ENCODE results near the gene ATRNL1.

The ATRNL1 gene

DNA sequence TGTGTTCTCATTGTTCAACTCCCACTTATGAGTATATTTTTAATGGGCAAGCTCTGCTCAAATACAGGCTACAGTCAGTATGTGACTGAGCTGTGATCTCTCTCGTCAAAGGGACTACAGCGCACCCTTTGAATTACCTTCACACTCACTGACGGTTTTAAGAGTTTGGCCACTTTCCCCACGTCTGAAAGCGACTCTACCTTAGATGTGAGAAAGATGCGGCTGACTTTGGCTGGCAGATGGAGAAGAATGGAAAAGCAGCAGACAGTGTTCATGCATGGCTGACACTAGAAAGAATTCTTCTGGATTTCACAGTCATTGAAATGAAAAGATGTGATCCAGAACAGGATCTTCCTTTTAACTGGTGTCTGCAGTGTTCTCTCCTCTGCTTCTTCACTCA is 2.0 kb upstream of the ATRNL1 start:
- peaks cover 6% of the 10 kb centered on the region for H3K79me2 ChIP-seq (ENCODE audit: control insufficient read depth, insufficient read depth, low read length, poor library complexity)
- H3K79me1 ChIP-seq (ENCODE audit: low read length): peaks cover 6% of the 10 kb centered on the region
- no peak overlapping the region for H4K91ac ChIP-seq (ENCODE audit: low read depth, low read length)
- no peak overlapping the region for H3K18ac ChIP-seq (ENCODE audit: low read length)
- H2AFZ ChIP-seq (ENCODE audit: insufficient read depth, low read length, poor library complexity): no peak overlapping the region
- no peaks in the 10 kb centered on the region for H3K9me3 ChIP-seq (ENCODE audit: insufficient read depth, low read depth, low read length)
- no peak overlapping the region for H3K9ac ChIP-seq (ENCODE audit: low read length)
- no peak overlapping the region for H3K4me3 ChIP-seq (ENCODE audit: low read depth, low read length)
- no peak overlapping the region for H3K27ac ChIP-seq (ENCODE audit: low read depth, low read length)
- no peak overlapping the region for H2BK120ac ChIP-seq (ENCODE audit: insufficient read depth, low read length, poor library complexity)
- no peak overlapping the region for H4K12ac ChIP-seq (ENCODE audit: low read depth, low read length)
- H3K14ac ChIP-seq (ENCODE audit: low read length): no peak overlapping the region
- H3K4me1 ChIP-seq (ENCODE audit: control insufficient read depth in 1 of 2, insufficient read depth in 2 of 2, low read length in 2 of 2): peaks cover 2 to 4% of the 10 kb centered on the region in 2 experiments
- H3K4me2 ChIP-seq (ENCODE audit: low read length): no peak overlapping the region
- H3K36me3 ChIP-seq (ENCODE audit: control insufficient read depth in 1 of 2, insufficient read depth in 2 of 2, low read length in 2 of 2): no peaks in the 10 kb centered on the region
- H3K23ac ChIP-seq (ENCODE audit: low read length): no peak overlapping the region
- no CpG with 5 or more reads among the region's 6 CpGs for WGBS (ENCODE audit: extremely low coverage, insufficient coverage, insufficient read length)
- H2BK12ac ChIP-seq (ENCODE audit: low read length): no peak overlapping the region
- no peak for DNase-seq
- no peak overlapping the region for H2AK5ac ChIP-seq (ENCODE audit: low read length)
- H4K8ac ChIP-seq (ENCODE audit: low read depth, low read length): no peak overlapping the region
- peaks cover 16% of the 10 kb centered on the region for H3K27me3 ChIP-seq (ENCODE audit: insufficient read depth, low read length)
- H2BK5ac ChIP-seq (ENCODE audit: low read depth, low read length, poor library complexity): no peak overlapping the region
- no peak overlapping the region for H3K4ac ChIP-seq (ENCODE audit: low read depth, low read length)

DNA sequence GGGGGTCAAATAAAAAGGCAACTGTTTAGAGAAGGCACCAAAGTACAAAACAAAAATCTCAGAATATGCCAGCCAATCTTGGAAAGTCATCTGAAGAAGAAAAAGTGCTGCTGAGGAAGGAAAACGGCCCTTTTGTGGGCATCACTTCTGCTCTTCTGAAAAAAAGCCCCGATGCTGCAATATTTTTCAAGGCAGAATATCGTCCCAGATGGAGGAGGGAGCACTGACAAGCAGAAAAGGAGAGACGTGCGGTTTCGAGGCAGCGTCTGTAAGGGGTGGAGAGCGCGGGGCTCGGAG is 959 bp upstream of the ATRNL1 start:
- Histone ChIP-seq H2AK5ac (ENCODE audit: low read length) (no peak overlapping the region), H3K18ac (ENCODE audit: low read length) (no peak overlapping the region), H3K4me2 (ENCODE audit: low read length) (peak overlapping the region; percentile 99), H2BK12ac (ENCODE audit: low read length) (no peak overlapping the region), H3K4me1 (ENCODE audit: control insufficient read depth in 1 of 2, insufficient read depth in 2 of 2, low read length in 2 of 2) (peaks cover 2 to 4% of the 10 kb centered on the region in 2 experiments), H3K4me3 (ENCODE audit: low read depth, low read length) (peak overlapping the region; percentile 94), H3K79me2 (ENCODE audit: control insufficient read depth, insufficient read depth, low read length, poor library complexity) (peaks cover 6% of the 10 kb centered on the region), H3K27me3 (ENCODE audit: insufficient read depth, low read length) (peaks cover 16% of the 10 kb centered on the region), H3K36me3 (ENCODE audit: control insufficient read depth in 1 of 2, insufficient read depth in 2 of 2, low read length in 2 of 2) (no peaks in the 10 kb centered on the region), H4K91ac (ENCODE audit: low read depth, low read length) (no peak overlapping the region), H3K14ac (ENCODE audit: low read length) (no peak overlapping the region), H4K12ac (ENCODE audit: low read depth, low read length) (no peak overlapping the region), H4K8ac (ENCODE audit: low read depth, low read length) (peak overlapping the region; percentile 48), H3K9me3 (ENCODE audit: insufficient read depth, low read depth, low read length) (no peaks in the 10 kb centered on the region), H2BK120ac (ENCODE audit: insufficient read depth, low read length, poor library complexity) (no peak overlapping the region), H3K23ac (ENCODE audit: low read length) (no peak overlapping the region), H2BK5ac (ENCODE audit: low read depth, low read length, poor library complexity) (no peak overlapping the region), H3K4ac (ENCODE audit: low read depth, low read length) (no peak overlapping the region), H3K9ac (ENCODE audit: low read length) (no peak overlapping the region), H3K79me1 (ENCODE audit: low read length) (peaks cover 6% of the 10 kb centered on the region), H2AFZ (ENCODE audit: insufficient read depth, low read length, poor library complexity) (peak overlapping the region; percentile 99), H3K27ac (ENCODE audit: low read depth, low read length) (no peak overlapping the region)
- DNase-seq: peak in 1 of 2 donors; percentile 1
- WGBS (ENCODE audit: extremely low coverage, insufficient coverage, insufficient read length): no CpG with 5 or more reads among the region's 10 CpGs

DNA sequence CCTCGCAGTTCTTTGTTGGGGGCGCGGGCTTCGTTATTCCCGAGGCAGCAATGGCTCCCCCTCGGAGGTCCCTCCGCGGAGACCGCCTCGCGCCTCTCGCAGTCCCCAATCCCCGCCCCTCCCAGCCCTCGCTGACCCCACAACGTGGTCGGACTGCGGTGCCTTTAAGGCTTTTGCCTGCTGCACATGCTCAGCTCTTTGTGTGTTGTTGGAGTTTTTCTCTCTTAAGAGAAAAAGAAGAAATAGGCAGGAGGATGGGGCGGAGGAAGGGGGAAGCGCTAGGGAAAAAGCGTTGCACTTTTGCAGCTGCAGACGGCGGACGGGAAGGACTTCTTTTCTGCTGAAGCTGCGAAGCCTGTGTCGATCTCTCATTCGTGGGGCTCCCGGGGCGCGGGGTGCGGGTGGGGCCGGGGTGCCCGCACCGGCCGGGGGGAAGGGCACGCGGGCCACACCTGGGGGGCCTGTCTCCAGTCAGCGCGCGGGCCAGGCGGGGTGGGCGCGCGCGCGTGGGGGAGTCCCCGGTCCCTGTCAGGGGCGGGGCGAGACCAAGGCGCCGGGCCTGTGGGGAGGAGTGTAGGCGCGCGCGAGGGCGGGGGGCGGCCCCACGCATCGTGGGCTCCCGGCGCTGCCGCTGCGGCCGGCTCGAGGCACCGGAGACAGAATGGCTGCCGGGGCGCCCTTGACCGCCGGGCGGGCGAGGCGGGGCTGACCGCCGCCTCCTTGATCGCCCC is 445 bp upstream of the ATRNL1 start:
- WGBS (ENCODE audit: extremely low coverage, insufficient coverage, insufficient read length): no CpG with 5 or more reads among the region's 75 CpGs
- Histone ChIP-seq H3K4me3 (ENCODE audit: low read depth, low read length) (peak overlapping the region; percentile 94), H2AK5ac (ENCODE audit: low read length) (no peak overlapping the region), H4K91ac (ENCODE audit: low read depth, low read length) (peak overlapping the region; percentile 93), H3K9ac (ENCODE audit: low read length) (peak overlapping the region; percentile 60), H2BK120ac (ENCODE audit: insufficient read depth, low read length, poor library complexity) (peak overlapping the region; percentile 97), H3K9me3 (ENCODE audit: insufficient read depth, low read depth, low read length) (no peaks in the 10 kb centered on the region), H3K79me1 (ENCODE audit: low read length) (peaks cover 6% of the 10 kb centered on the region), H3K4me2 (ENCODE audit: low read length) (peak overlapping the region; percentile 99), H3K36me3 (ENCODE audit: control insufficient read depth in 1 of 2, insufficient read depth in 2 of 2, low read length in 2 of 2) (no peaks in the 10 kb centered on the region), H3K79me2 (ENCODE audit: control insufficient read depth, insufficient read depth, low read length, poor library complexity) (peaks cover 6% of the 10 kb centered on the region), H3K4ac (ENCODE audit: low read depth, low read length) (peak overlapping the region; percentile 75), H4K8ac (ENCODE audit: low read depth, low read length) (peak overlapping the region; percentile 90), H3K4me1 (ENCODE audit: control insufficient read depth in 1 of 2, insufficient read depth in 2 of 2, low read length in 2 of 2) (peaks cover 2 to 4% of the 10 kb centered on the region in 2 experiments), H2AFZ (ENCODE audit: insufficient read depth, low read length, poor library complexity) (peak overlapping the region; percentile 99), H3K18ac (ENCODE audit: low read length) (peak overlapping the region; percentile 98), H3K27me3 (ENCODE audit: insufficient read depth, low read length) (peaks cover 16% of the 10 kb centered on the region), H3K23ac (ENCODE audit: low read length) (no peak overlapping the region), H4K12ac (ENCODE audit: low read depth, low read length) (peak overlapping the region; percentile 75), H2BK12ac (ENCODE audit: low read length) (peak overlapping the region; percentile 94), H2BK5ac (ENCODE audit: low read depth, low read length, poor library complexity) (peak overlapping the region; percentile 68), H3K27ac (ENCODE audit: low read depth, low read length) (no peak overlapping the region), H3K14ac (ENCODE audit: low read length) (peak overlapping the region; percentile 96)
- DNase-seq: peak in 1 of 2 donors; percentile 10

DNA sequence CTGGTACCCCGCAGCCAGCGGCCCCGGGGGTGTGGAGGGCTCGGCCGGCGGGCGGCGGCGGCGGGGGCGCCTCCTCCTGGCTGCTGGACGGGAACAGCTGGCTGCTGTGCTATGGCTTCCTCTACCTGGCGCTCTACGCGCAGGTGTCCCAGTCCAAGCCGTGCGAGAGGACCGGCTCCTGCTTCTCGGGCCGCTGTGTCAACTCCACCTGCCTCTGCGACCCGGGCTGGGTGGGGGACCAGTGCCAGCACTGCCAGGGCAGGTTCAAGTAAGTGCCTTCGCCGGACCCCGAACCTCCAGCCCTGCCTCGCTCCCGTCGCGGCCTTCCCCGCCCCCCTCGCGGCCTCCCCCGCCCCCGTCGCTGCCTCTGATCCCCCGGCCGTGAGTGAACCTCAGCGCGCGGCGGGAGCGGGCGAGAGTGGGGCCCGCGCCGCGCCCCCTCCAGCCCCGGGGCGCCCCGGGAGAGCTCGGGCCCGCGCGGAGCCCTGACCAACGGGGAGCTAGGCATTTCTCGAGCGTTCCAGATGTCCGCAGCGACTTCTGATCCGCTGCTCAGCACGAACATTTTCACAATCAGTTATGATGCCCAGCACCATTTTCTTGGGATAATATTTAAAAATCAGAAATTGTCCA is 727 bp downstream of the ATRNL1 start:
- Histone ChIP-seq H2AFZ (ENCODE audit: insufficient read depth, low read length, poor library complexity) (peak overlapping the region; percentile 99), H2BK120ac (ENCODE audit: insufficient read depth, low read length, poor library complexity) (no peak overlapping the region), H3K27ac (ENCODE audit: low read depth, low read length) (no peak overlapping the region), H3K4me2 (ENCODE audit: low read length) (peak overlapping the region; percentile 99), H2BK5ac (ENCODE audit: low read depth, low read length, poor library complexity) (no peak overlapping the region), H3K9ac (ENCODE audit: low read length) (peak overlapping the region; percentile 57), H3K27me3 (ENCODE audit: insufficient read depth, low read length) (peaks cover 16% of the 10 kb centered on the region), H3K36me3 (ENCODE audit: control insufficient read depth in 1 of 2, insufficient read depth in 2 of 2, low read length in 2 of 2) (no peaks in the 10 kb centered on the region), H2AK5ac (ENCODE audit: low read length) (no peak overlapping the region), H3K4me3 (ENCODE audit: low read depth, low read length) (peak overlapping the region; percentile 94), H2BK12ac (ENCODE audit: low read length) (no peak overlapping the region), H3K79me2 (ENCODE audit: control insufficient read depth, insufficient read depth, low read length, poor library complexity) (peaks cover 6% of the 10 kb centered on the region), H3K4me1 (ENCODE audit: control insufficient read depth in 1 of 2, insufficient read depth in 2 of 2, low read length in 2 of 2) (peaks cover 2 to 4% of the 10 kb centered on the region in 2 experiments), H3K4ac (ENCODE audit: low read depth, low read length) (no peak overlapping the region), H4K91ac (ENCODE audit: low read depth, low read length) (no peak overlapping the region), H4K8ac (ENCODE audit: low read depth, low read length) (no peak overlapping the region), H4K12ac (ENCODE audit: low read depth, low read length) (no peak overlapping the region), H3K14ac (ENCODE audit: low read length) (no peak overlapping the region), H3K79me1 (ENCODE audit: low read length) (peaks cover 6% of the 10 kb centered on the region), H3K9me3 (ENCODE audit: insufficient read depth, low read depth, low read length) (no peaks in the 10 kb centered on the region), H3K23ac (ENCODE audit: low read length) (no peak overlapping the region), H3K18ac (ENCODE audit: low read length) (no peak overlapping the region)
- DNase-seq: peak in 1 of 2 donors; percentile 6
- no CpG with 5 or more reads among the region's 61 CpGs for WGBS (ENCODE audit: extremely low coverage, insufficient coverage, insufficient read length)

Measured in trophoblast cell (in vitro differentiated cells and primary cell).